ENCODE measurements around the gene CHD9. TPM values are rescaled to one million over a fixed set of nuclear protein-coding genes. Genes with fewer than 3 reads are reported as not detected.

The CHD9 gene
- total and polyA plus RNA-seq, 9 of the 15 experiments (the other 6 are each of a cell fraction or from before 2014, with no cell fraction given) = 29.0 to 69.3 (median 40.6) TPM

- TF ChIP-seq E2F4 (CRISPR knock-in tag; IDR thresholded peaks at IDR 0.05; ENCODE audit: low read depth) (no peak), ZNF133 (CRISPR knock-in tag; IDR thresholded peaks at IDR 0.05) (no peak), MITF (IDR thresholded peaks at IDR 0.05) (no peak), ZNF316 (IDR thresholded peaks at IDR 0.05) (peak; percentile 97), ZNF274 (IDR thresholded peaks at IDR 0.05; ENCODE audit: borderline replicate concordance, low read depth, low read length) (no peak), TFAM (CRISPR knock-in tag; conservative IDR thresholded peaks at IDR 0.05) (no peak), ZNF586 (CRISPR knock-in tag; conservative IDR thresholded peaks at IDR 0.05) (no peak), MYC (IDR thresholded peaks at IDR 0.05; ENCODE audit: low read depth, low read length) (no peak), MYC (CRISPR knock-in tag; IDR thresholded peaks at IDR 0.05; ENCODE audit: borderline replicate concordance, low read depth) (no peak), MLLT1 (IDR thresholded peaks at IDR 0.05) (no peak), ZBTB5 (IDR thresholded peaks at IDR 0.05) (no peak), ZNF12 (CRISPR knock-in tag; IDR thresholded peaks at IDR 0.05) (no peak), GABPB2 (CRISPR knock-in tag; conservative IDR thresholded peaks at IDR 0.05) (no peak), E2F6 (IDR thresholded peaks at IDR 0.05; ENCODE audit: borderline replicate concordance in 1 of 2, extremely low read depth in 1 of 2, insufficient read depth in 1 of 2, insufficient read length in 1 of 2, low read depth in 1 of 2, low read length in 1 of 2, poor library complexity in 1 of 2, severe bottlenecking in 1 of 2) (no peak), SMAD4 (CRISPR knock-in tag; conservative IDR thresholded peaks at IDR 0.05) (0 out of 2 replicates have a peak, but pooled peaks have one; percentile 34), MNT (conservative IDR thresholded peaks at IDR 0.05) (peak in 1 of 2 experiments; percentile 52; a peak in 1 of 4 replicates)
Observed at GRCh38 chr16:53224951-53225533, 170.3 kb downstream of the CHD9 start (continued).
